ENCODE measurements around the gene BABAM2.
"Not testable (repeated sequence)": the region's sequence is repeated elsewhere in the genome, so short reads cannot be mapped to it uniquely, and the experiment has no call there.

Gene BABAM2

GRCh38 chr2:27954221-27954673, 63.7 kb downstream of the BABAM2 start:
- DNase-seq, result no peak

DNA sequence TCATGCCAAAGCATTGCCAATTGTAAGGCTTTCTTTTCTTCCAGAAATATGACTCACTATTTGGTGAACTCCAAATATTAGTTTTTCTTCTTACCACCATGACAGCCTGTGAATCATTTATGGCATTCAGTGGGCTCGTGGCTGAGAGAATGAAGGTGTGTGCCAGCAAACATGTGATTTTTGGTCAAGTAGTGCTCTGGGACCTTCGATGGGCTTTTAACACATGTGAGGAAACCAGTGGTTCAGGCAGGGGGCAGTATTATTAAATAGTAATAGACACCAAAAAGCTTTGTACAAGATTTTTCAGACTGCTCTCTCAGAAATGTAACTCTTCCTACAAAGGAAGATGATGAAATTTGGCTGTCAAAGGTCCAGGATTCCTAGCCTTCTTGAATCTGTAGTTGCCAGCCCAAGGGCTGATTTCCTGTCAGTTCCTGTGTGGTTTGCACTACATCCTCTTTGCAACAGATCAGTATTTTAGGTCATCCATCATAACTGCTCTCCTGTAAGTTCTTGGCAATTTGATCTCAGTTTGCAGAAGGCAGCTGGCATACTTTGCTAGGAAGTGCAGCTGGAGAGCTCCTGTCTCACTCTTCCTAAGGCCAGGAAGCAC, 64.3 kb downstream of the BABAM2 start:
- peak; percentile 58 to 65 for DNase-seq

GRCh38 chr2:27955384-27956161, 65.0 kb downstream of the BABAM2 start:
- no peak for DNase-seq

DNA sequence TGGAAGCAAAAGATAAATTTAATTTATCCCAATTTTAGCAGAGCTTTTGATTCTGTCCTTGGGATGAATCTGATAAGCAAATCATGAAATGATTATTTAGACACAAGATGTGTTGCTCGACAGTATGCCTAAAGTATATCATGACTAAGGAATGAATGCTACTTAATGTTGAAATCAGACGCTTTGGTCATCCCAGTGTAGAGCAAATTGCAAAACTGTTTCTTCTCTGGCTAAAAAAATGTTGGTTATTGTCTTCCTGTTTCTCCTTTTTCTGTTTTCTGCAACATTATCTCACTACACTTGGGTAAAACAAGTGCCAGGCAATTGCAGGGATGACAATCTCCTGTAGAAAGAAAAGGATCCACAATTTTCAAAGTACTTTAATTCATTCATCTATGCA, 66.4 kb downstream of the BABAM2 start:
- DNase-seq, result no peak

DNA sequence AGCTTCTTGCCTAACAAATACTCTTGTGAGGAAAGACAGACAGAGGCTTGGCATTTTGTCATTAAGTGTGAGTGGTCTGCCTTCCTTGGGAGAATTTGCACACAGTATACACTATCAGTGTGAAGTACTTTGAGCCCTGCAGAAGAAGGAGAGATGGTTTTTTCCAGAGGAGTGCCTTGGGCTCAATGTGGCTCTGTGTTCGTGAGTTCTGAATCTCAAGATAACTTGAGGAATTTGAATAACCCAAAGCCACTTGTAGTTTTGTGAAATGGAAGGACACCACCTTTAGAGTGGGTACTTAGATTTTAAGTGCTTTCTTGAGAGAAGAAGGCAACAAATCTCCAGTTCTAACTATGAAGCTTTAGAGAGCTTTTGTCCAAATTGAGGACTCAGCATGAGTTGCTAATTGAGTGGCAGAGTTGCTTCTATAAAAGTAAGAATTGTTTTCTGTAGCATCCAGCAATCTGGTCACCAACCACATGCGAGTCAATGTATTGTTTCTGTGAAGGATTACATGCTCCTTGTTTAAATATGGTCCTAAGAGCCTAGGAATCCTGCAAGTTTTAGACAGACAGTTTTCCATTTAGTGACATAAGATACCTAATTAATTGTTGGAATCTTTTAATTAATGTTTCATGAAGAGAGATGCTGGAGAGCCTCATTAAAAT, 68.3 kb downstream of the BABAM2 start:
- DNase-seq, result no peak

- DNase-seq, result no peak
These were observed 69.0 kb downstream of the BABAM2 start for GRCh38 chr2:27959496-27959895.

- DNase-seq, result no peak
These were observed 69.8 kb downstream of the BABAM2 start for GRCh38 chr2:27960237-27960912.

GRCh38 chr2:27962006-27962405, 71.5 kb downstream of the BABAM2 start:
- no peak for DNase-seq

GRCh38 chr2:27963472-27963871, 72.9 kb downstream of the BABAM2 start:
- no peak for DNase-seq

- no peak for DNase-seq
These were observed 73.5 kb downstream of the BABAM2 start for GRCh38 chr2:27964067-27964466.

DNA sequence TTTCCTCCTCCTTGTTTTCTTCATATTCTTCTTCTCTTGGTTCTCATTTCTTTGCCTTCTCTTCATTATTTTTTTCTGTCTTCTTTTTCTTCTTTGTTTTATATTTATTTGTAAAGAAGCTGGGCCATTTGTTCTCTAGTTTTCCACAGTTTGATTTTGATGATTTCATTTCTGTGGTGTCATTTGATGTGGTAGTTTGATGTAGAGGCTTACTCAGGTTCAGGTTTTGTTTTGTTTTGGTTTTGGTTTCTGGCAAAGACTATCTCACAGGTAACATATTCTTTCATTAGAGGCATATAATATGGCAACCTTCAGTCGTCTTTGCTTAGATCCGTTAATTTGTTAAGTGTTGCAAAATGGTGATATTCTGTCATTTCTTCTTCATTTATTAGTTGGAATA, 75.3 kb downstream of the BABAM2 start:
- no peak for DNase-seq

- no peak for DNase-seq
These were observed 75.9 kb downstream of the BABAM2 start for GRCh38 chr2:27966466-27966865.

- no peak for DNase-seq
These were observed 76.5 kb downstream of the BABAM2 start for GRCh38 chr2:27967076-27967475.

DNA sequence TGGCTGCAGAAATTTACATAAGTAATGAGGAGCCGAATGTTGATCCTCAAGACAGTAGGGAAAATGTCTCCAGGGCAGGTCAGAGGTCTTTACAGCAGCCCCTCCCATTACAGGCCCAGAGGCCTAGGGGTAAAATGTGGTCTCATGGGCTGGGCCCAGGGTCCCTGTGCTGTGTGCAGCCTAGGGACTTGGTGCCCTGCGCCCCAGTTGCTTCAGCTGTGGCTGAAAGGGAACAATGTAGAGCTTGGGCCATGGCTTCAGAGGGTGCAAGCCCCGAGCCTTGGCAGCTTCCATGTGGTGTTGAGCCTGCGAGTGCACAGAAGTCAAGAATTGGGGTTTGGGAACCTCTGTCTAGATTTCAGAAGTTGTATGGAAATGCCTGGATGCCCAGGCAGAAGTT, 77.5 kb downstream of the BABAM2 start:
- DNase-seq, result not testable (repeated sequence)

DNA sequence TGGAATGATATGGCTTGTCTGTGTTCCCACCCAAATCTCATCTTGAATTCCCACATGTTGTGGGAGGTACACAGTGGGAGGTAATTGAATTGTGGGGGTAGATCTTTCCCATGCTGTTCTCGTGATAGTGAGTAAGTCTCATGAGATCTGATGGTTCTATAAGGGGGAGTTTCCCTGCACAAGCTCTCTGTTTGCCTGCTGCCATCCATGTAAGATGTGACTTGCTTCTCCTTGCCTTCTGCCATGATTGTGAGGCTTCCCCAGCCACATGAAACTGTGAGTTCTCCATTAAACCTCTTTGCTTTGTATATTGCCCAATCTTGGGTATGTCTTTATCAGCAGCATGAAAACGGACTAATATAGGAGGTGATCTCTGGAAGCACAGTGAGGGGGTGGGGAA, 78.4 kb downstream of the BABAM2 start:
- DNase-seq, result not testable (repeated sequence)

DNA sequence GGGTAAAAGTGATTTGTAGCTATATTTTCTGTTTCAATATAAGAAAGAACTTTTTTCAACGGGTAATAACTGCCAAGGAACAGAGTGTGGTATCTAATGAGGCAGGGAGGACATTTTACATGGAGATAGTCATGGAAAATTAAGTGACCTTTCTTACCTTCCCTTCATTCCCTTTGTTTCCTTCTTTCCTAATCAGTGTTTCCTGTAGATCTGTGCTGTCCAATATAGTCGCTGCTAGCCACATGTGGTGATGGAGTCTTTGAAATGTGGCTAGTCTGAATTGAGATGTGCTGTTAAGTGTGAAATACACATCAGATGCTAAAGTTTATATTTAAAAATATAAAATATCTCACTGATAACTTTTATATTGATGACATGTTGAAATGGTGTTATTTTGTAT, 81.8 kb downstream of the BABAM2 start:
- no peak for DNase-seq

DNA sequence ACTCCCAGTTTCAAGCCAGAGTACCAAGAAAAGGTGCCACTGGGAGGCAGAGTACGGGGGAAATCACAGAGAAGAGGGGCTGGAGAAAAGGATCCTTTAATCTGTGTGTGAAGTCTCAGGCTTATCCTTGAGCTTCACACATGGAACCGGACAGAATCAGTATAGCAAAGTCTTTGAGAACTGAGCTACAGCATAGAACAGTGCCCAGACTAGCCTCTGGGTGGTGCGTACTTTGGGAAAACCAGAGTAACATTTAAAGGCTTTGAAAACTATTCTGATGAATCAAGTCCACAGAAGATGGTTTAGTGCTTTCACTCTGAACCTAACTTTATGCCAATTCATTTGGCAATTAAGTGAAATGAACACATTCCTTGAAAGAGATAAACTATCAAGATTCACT, 83.1 kb downstream of the BABAM2 start:
- no peak for DNase-seq

- DNase-seq, result no peak
These were observed 85.8 kb downstream of the BABAM2 start for GRCh38 chr2:27976308-27976707.

DNA sequence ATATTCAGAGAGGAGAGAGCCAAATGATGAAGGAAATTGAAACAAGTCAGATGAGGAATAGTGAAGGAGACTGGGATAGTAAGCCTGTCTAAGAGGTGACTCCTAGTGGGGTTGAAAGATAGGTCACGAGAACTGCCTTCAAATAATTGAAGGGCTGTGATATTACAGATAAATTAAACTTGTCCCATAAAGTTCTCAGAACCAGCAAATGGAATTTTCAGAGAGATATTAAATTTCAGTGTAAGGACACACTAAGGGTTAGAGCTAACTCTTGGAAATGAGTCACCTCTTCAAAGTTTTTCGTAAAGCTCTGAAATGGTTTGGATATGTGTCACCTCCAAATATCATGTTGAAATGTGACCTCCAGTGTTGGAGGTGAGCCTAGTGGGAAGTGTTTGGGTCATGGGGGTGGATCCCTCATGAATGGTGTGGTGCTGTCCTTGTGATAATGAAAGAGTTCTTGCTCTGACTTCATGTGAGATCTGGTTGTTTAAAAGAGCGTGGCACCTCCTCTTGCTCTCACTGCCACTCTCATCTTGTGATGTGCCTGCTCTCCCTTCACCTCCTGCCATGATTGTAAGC, 87.3 kb downstream of the BABAM2 start:
- peak; percentile 53 to 64 for DNase-seq

DNA sequence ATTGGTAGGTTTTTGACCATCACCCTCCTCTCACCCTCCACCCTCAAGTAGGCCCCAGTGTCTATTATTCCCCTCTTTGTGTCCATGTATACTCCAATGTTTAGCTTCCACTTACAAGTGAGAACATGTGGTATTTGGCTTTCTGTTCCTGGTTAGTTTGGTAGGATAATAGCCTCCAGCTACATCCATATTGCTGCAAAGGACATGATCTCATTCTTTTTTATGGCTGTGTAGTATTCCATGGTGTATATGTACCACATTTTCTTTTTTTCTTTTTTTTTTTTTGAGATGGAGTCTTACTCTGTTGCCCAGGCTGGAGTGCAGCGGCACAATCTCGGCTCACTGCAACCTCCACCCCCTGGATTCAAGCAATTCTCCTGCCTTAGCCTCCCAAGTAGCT, 88.2 kb downstream of the BABAM2 start:
- DNase-seq, result not testable (repeated sequence)

DNA sequence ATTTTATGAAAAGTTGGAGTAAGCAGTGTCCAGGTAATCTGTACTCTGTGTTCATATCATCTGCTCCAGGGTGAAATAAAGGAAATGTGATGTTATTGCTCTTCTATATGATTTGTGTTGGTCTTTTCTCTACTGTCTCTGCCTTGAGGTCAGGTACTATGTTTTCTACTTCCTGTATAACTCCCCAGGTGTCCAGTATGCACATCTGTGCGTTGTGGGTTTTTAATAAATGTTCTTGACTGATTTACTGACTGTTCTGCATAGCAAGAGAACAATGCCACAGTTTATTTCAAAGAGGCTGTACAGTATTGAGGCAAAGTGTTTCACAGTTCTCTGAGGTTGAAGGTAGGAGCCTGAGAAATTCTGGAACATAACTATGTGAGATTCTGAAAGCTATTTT, 89.7 kb downstream of the BABAM2 start:
- no peak for DNase-seq

- DNase-seq, result no peak
These were observed 93.6 kb downstream of the BABAM2 start for GRCh38 chr2:27984153-27984552.

- DNase-seq, result no peak
These were observed 97.8 kb downstream of the BABAM2 start for GRCh38 chr2:27988306-27988705.
